ENCODE data around the gene THBS3. TPM values are rescaled to one million over a fixed set of nuclear protein-coding genes. Genes with fewer than 3 reads are reported as not detected.

The THBS3 gene
- total and polyA plus RNA-seq, 9 of the 15 experiments (the other 6 are each of a cell fraction or from before 2014, with no cell fraction given) = 0.59 to 8.3 (median 3.2) TPM

- TF ChIP-seq, protein P1, sequence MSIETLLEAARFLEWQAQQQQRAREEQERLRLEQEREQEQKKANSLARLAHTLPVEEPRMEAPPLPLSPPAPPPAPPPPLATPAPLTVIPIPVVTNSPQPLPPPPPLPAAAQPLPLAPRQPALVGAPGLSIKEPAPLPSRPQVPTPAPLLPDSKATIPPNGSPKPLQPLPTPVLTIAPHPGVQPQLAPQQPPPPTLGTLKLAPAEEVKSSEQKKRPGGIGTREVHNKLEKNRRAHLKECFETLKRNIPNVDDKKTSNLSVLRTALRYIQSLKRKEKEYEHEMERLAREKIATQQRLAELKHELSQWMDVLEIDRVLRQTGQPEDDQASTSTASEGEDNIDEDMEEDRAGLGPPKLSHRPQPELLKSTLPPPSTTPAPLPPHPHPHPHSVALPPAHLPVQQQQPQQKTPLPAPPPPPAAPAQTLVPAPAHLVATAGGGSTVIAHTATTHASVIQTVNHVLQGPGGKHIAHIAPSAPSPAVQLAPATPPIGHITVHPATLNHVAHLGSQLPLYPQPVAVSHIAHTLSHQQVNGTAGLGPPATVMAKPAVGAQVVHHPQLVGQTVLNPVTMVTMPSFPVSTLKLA (conservative IDR thresholded peaks at IDR 0.05) = peak in 1 of 2 experiments; percentile 71; a peak in 2 of 4 replicates
- TF ChIP-seq NR1H2 (CRISPR knock-in tag; IDR thresholded peaks at IDR 0.05) (no peak), TBP (optimal IDR thresholded peaks at IDR 0.05; ENCODE audit: low read depth, low read length) (no peak), ZNF274 (IDR thresholded peaks at IDR 0.05; ENCODE audit: borderline replicate concordance, low read depth, low read length) (no peak), FOXJ2 (tag; IDR thresholded peaks at IDR 0.05) (no peak), TFAM (CRISPR knock-in tag; conservative IDR thresholded peaks at IDR 0.05) (no peak), NFE2L1 (tag; IDR thresholded peaks at IDR 0.05; ENCODE audit: borderline replicate concordance, low read depth) (no peak), RAD51 (IDR thresholded peaks at IDR 0.05; ENCODE audit: borderline replicate concordance, low read depth) (peak; percentile 99), TCF7L2 (IDR thresholded peaks at IDR 0.05; ENCODE audit: low read depth, low read length) (no peak), CREM (IDR thresholded peaks at IDR 0.05; ENCODE audit: low read depth) (peak; percentile 60), POU5F1 (IDR thresholded peaks at IDR 0.05; ENCODE audit: borderline replicate concordance, low read depth, low read length, partially characterized antibody) (no peak), NFIC (IDR thresholded peaks at IDR 0.05) (no peak), JUNB (CRISPR knock-in tag; conservative IDR thresholded peaks at IDR 0.05) (no peak)
- TF ChIP-seq, protein P2, sequence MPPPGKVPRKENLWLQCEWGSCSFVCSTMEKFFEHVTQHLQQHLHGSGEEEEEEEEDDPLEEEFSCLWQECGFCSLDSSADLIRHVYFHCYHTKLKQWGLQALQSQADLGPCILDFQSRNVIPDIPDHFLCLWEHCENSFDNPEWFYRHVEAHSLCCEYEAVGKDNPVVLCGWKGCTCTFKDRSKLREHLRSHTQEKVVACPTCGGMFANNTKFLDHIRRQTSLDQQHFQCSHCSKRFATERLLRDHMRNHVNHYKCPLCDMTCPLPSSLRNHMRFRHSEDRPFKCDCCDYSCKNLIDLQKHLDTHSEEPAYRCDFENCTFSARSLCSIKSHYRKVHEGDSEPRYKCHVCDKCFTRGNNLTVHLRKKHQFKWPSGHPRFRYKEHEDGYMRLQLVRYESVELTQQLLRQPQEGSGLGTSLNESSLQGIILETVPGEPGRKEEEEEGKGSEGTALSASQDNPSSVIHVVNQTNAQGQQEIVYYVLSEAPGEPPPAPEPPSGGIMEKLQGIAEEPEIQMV (tag; conservative IDR thresholded peaks at IDR 0.05; ENCODE audit: low read depth) = no peak
- TF ChIP-seq, protein P3, sequence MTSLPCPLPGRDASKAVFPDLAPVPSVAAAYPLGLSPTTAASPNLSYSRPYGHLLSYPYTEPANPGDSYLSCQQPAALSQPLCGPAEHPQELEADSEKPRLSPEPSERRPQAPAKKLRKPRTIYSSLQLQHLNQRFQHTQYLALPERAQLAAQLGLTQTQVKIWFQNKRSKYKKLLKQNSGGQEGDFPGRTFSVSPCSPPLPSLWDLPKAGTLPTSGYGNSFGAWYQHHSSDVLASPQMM (CRISPR knock-in tag; IDR thresholded peaks at IDR 0.05) = no peak
- TF ChIP-seq, protein P4, sequence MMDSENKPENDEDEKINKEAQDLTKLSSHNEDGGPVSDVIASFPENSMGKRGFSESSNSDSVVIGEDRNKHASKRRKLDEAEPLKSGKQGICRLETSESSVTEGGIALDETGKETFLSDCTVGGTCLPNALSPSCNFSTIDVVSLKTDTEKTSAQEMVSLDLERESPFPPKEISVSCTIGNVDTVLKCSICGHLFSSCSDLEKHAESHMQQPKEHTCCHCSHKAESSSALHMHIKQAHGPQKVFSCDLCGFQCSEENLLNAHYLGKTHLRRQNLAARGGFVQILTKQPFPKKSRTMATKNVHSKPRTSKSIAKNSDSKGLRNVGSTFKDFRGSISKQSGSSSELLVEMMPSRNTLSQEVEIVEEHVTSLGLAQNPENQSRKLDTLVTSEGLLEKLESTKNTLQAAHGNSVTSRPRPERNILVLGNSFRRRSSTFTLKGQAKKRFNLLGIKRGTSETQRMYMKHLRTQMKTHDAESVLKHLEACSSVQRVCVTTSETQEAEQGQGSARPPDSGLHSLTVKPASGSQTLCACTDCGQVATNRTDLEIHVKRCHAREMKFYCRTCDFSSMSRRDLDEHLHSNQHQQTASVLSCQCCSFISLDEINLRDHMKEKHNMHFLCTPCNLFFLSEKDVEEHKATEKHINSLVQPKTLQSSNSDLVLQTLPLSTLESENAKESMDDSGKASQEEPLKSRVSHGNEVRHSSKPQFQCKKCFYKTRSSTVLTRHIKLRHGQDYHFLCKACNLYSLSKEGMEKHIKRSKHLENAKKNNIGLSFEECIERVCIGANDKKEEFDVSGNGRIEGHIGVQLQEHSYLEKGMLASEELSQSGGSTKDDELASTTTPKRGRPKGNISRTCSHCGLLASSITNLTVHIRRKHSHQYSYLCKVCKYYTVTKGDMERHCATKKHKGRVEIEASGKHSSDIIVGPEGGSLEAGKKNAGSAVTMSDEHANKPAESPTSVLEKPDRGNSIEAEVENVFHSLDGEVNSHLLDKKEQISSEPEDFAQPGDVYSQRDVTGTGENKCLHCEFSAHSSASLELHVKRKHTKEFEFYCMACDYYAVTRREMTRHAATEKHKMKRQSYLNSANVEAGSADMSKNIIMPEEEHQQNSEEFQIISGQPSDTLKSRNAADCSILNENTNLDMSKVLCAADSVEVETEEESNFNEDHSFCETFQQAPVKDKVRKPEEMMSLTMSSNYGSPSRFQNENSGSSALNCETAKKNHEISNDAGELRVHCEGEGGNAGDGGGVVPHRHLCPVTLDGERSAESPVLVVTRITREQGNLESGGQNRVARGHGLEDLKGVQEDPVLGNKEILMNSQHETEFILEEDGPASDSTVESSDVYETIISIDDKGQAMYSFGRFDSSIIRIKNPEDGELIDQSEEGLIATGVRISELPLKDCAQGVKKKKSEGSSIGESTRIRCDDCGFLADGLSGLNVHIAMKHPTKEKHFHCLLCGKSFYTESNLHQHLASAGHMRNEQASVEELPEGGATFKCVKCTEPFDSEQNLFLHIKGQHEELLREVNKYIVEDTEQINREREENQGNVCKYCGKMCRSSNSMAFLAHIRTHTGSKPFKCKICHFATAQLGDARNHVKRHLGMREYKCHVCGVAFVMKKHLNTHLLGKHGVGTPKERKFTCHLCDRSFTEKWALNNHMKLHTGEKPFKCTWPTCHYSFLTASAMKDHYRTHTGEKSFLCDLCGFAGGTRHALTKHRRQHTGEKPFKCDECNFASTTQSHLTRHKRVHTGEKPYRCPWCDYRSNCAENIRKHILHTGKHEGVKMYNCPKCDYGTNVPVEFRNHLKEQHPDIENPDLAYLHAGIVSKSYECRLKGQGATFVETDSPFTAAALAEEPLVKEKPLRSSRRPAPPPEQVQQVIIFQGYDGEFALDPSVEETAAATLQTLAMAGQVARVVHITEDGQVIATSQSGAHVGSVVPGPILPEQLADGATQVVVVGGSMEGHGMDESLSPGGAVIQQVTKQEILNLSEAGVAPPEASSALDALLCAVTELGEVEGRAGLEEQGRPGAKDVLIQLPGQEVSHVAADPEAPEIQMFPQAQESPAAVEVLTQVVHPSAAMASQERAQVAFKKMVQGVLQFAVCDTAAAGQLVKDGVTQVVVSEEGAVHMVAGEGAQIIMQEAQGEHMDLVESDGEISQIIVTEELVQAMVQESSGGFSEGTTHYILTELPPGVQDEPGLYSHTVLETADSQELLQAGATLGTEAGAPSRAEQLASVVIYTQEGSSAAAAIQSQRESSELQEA (IDR thresholded peaks at IDR 0.05; ENCODE audit: low read depth) = no peak
Measured at GRCh38 chr1:155241069-155241679, 33.5 kb upstream of the THBS3 start (continued).
